GM12878 (cell line): Measurements from ENCODE around the gene ADARB1. TPM values are rescaled to one million over a fixed set of nuclear protein-coding genes. Genes with fewer than 3 reads are reported as not detected.

Source experiments
- ATAC-seq: fragments of 200-7000 bp; cut with Tn5 transposase; 3 replicates; pipeline ENCODE4 v1.9.1; 2020; ENCODE audit warnings: mild to moderate bottlenecking, moderate library complexity
- BruUV-seq: library from RNA; stranded (reverse); fragments of 400-500 nt; replicated peaks from 2 replicates; lab custom pipeline; 2021; lab: Mats Ljungman, UMichigan
- CTCF ChIA-PET: fragments of 300-600 bp; sonication (Branson Sonifier 250); formaldehyde crosslinking; extraction: SDS; loops from one replicate; lab custom pipeline; 2021; ENCODE audit warnings: inconsistent platforms; lab: Yijun Ruan, JAX
- POLR2A ChIA-PET: fragments of 350-600 bp; formaldehyde crosslinking; extraction: SDS; loops from one replicate; lab custom pipeline; 2021; ENCODE audit warnings: inconsistent platforms; lab: Charles Lee
- RAD21 ChIA-PET: fragments of 300-600 bp; sonication (Branson Sonifier 250); formaldehyde crosslinking; loops from one replicate; lab custom pipeline; 2023; ENCODE audit warnings: antibody characterized with exemption; ENCODE audit not compliant: unreplicated experiment; lab: Charles Lee
- SMC1A ChIA-PET: fragments of 300-600 bp; sonication (Branson Sonifier 250); formaldehyde crosslinking; loops from one replicate; lab custom pipeline; 2023; ENCODE audit not compliant: unreplicated experiment, uncharacterized antibody; lab: Charles Lee
- DNase-seq: peaks from one replicate; pipeline ENCODE4 v3.0.0-alpha.2; 2011; ENCODE audit warnings: low read depth, low spot score
- FAIRE-seq: peaks from 3 replicates; lab custom pipeline; 2011; peaks lifted over from hg19 to GRCh38; lab: Jason Lieb, UNC
- H2AFZ ChIP-seq: 2 replicates; pipeline ENCODE4 v1.6.0; 2011; ENCODE audit warnings: low read depth, low read length, control low read depth; ENCODE audit not compliant: control insufficient read depth
- H3K27ac ChIP-seq: 2 replicates; pipeline ENCODE4 v1.5.1; 2011; ENCODE audit warnings: control low read depth; ENCODE audit not compliant: control insufficient read depth, insufficient read depth
- H3K27me3 ChIP-seq, 2 experiments: replicated peaks in 1 of 2; 2 replicates each; pipeline versions ENCODE4 v1.6.0 to v1.6.1; 2011; ENCODE audit warnings: low read length in 1 of 2; ENCODE audit not compliant: control insufficient read depth in 2 of 2, insufficient read depth in 2 of 2
- H3K36me3 ChIP-seq, 2 experiments: 2 replicates each; pipeline ENCODE4 v1.5.1; 2011; ENCODE audit warnings: low read length in 1 of 2; ENCODE audit not compliant: control insufficient read depth in 2 of 2, insufficient read depth in 2 of 2
- H3K4me1 ChIP-seq: 2 replicates; pipeline ENCODE4 v1.6.1; 2011; ENCODE audit warnings: mild to moderate bottlenecking, low read length, moderate library complexity, mixed read lengths; ENCODE audit not compliant: control insufficient read depth, insufficient read depth
- H3K4me2 ChIP-seq: 2 replicates; pipeline ENCODE4 v1.6.0; 2011; ENCODE audit warnings: control low read depth; ENCODE audit not compliant: control insufficient read depth, insufficient read depth
- H3K4me3 ChIP-seq: fragments of 200-600 bp; sonication (generic); 2 replicates; pipeline ENCODE4 v1.5.1; 2016
- H3K79me2 ChIP-seq: 2 replicates; pipeline ENCODE4 v1.6.0; 2011; ENCODE audit warnings: low read length; ENCODE audit not compliant: control insufficient read depth, insufficient read depth
- H3K9ac ChIP-seq: 2 replicates; pipeline ENCODE4 v1.8.0; 2011; ENCODE audit warnings: low read length, control low read depth, mixed read lengths; ENCODE audit not compliant: control insufficient read depth, insufficient read depth
- H3K9me3 ChIP-seq: replicated peaks from 3 replicates; pipeline ENCODE4 v1.5.1; 2011; ENCODE audit warnings: mild to moderate bottlenecking, low read length; ENCODE audit not compliant: control insufficient read depth, insufficient read depth
- H4K20me1 ChIP-seq: 2 replicates; pipeline ENCODE4 v1.6.0; 2011; ENCODE audit not compliant: control insufficient read depth, insufficient read depth
- ATF7 ChIP-seq: fragments of 450-650 bp; IDR thresholded peaks from 2 replicates; pipeline ENCODE4 v1.6.1; 2016; ENCODE audit warnings: low read depth, mild to moderate bottlenecking
- DPF2 ChIP-seq: fragments of 450-650 bp; IDR thresholded peaks from 2 replicates; pipeline ENCODE4 v1.6.1; 2017; ENCODE audit warnings: mild to moderate bottlenecking
- E2F4 ChIP-seq: IDR thresholded peaks from 2 replicates; pipeline ENCODE4 v1.6.1; 2012; ENCODE audit warnings: low read depth, low read length, improper control_type of control experiment
- FOXM1 ChIP-seq: IDR thresholded peaks from 2 replicates; pipeline ENCODE4 v1.6.1; 2012; ENCODE audit warnings: low read depth, mild to moderate bottlenecking, inconsistent platforms, low read length, moderate library complexity
- GABPA ChIP-seq: IDR thresholded peaks from 2 replicates; pipeline ENCODE4 v1.6.1; 2014; ENCODE audit warnings: antibody characterized with exemption, low read depth, mild to moderate bottlenecking, inconsistent platforms
- GATAD2B ChIP-seq: fragments of 450-650 bp; conservative IDR thresholded peaks from 2 replicates; pipeline ENCODE4 v1.6.1; 2017; ENCODE audit warnings: low read depth, mild to moderate bottlenecking, moderate library complexity
- HDGF ChIP-seq: fragments of 450-650 bp; IDR thresholded peaks from 2 replicates; pipeline ENCODE4 v1.6.1; 2016; ENCODE audit warnings: antibody characterized with exemption
- IRF4 ChIP-seq: IDR thresholded peaks from 2 replicates; pipeline ENCODE4 v1.6.1; 2011; ENCODE audit warnings: low read depth, low read length
- KLF5 ChIP-seq: fragments of 450-650 bp; IDR thresholded peaks from 2 replicates; pipeline ENCODE4 v1.6.1; 2014; ENCODE audit warnings: mild to moderate bottlenecking; ENCODE audit not compliant: partially characterized antibody
- MAX ChIP-seq: IDR thresholded peaks from 2 replicates; pipeline ENCODE4 v1.6.1; 2012; ENCODE audit warnings: low read depth, low read length, improper control_type of control experiment
- NBN ChIP-seq: fragments of 450-650 bp; IDR thresholded peaks from 2 replicates; pipeline ENCODE4 v1.6.1; 2016
- PBX3 ChIP-seq: IDR thresholded peaks from 2 replicates; pipeline ENCODE4 v1.6.1; 2011; ENCODE audit warnings: mild to moderate bottlenecking, low read depth, low read length, moderate library complexity; ENCODE audit not compliant: insufficient replicate concordance
- ZBTB11 ChIP-seq: fragments of 450-650 bp; formaldehyde crosslinking; IDR thresholded peaks from 2 replicates; pipeline ENCODE4 v1.5.0; 2022; ENCODE audit warnings: mild to moderate bottlenecking, missing genetic modification characterization
- ZNF622 ChIP-seq: fragments of 450-650 bp; IDR thresholded peaks from 2 replicates; pipeline ENCODE4 v1.6.1; 2017; ENCODE audit warnings: mild to moderate bottlenecking, inconsistent platforms
- WGBS: methylation state at CpG from one replicate; pipeline ENCODE4 v1.1.6; 2016; ENCODE audit warnings: low lambda C conversion rate; ENCODE audit not compliant: insufficient replicate concordance, insufficient coverage; ENCODE audit errors: missing lambda C conversion rate; 5-methylcytosine and 5-hydroxymethylcytosine counted together
- in situ Hi-C: fragments of 300-500 bp; cut with MboI; formaldehyde crosslinking; loops from 9 replicates; pipeline ENCODE4 v1.14.3; 2018; ENCODE audit warnings: mixed read lengths
- intact Hi-C: fragments of 100-400 bp; cut with micrococcal nuclease; formaldehyde crosslinking; loops from one replicate; pipeline ENCODE4 v1.14.2; 2022; ENCODE audit not compliant: unreplicated experiment
- polyA plus RNA-seq, 11 experiments: library from polyadenylated mRNA; depleted of rRNA in 4 of 11; unstranded in 6 of 11; stranded (reverse) in 5 of 11; fragments of >200 nt; fragmentation: Nextera tagmentation in 4 of 11; fragmentation: Illumina TruSeq in 1 of 11; extraction: Ambion mirVana in 4 of 11; extraction: Trizol in 1 of 11; gene quantifications; 1 replicate in 1 of 11; 2 replicates in 10 of 11; pipeline versions ENCODE4 v1.2.1 to v1.2.3, GENCODE V29; 2011 to 2016; ENCODE audit warnings: inconsistent platforms in 2 of 11, missing spikeins in 2 of 11, low read depth in 1 of 11
- total RNA-seq, 4 experiments: library from RNA; depleted of rRNA in 3 of 4; stranded (reverse); fragments of >200 nt in 3 of 4; fragmentation: Illumina TruSeq in 1 of 4; extraction: Trizol in 1 of 4; gene quantifications; 2 replicates each; pipeline versions ENCODE4 v1.2.1 to v1.2.3, GENCODE V29; 2013 to 2021

Gene ADARB1
- total and polyA plus RNA-seq, 10 of the 15 experiments (the other 5 are each of a cell fraction or from before 2014, with no cell fraction given) = 5.7 to 61.7 (median 25.3) TPM

- ChIA-PET SMC1A (no interaction called here), RAD21 (interaction anchor here (0.9 kb wide), 1 partner anchor 72 kb away, joined by 3 read pairs; no protein-coding TSS in a partner anchor)
- BruUV-seq = no TSS peak
- Histone ChIP-seq H4K20me1 (no peaks in the 10 kb centered on the region), H3K36me3 (no peaks in the 10 kb centered on the region), H3K4me1 (no peaks in the 10 kb centered on the region; the same call in 1 of the 2 replicates), H3K9ac (no peak overlapping the region), H3K4me3 (no peak overlapping the region), H3K27me3 (no peaks in the 10 kb centered on the region; a peak in 1 of 4 replicates)
- WGBS = 48% methylated on average over 19 of the region's 19 CpGs
- no peak for DNase-seq
- TF ChIP-seq GATAD2B = no peak
- no peak for TF ChIP-seq NBN
- no peak for TF ChIP-seq FOXM1
- TF ChIP-seq IRF4 = no peak
- no peak for TF ChIP-seq PBX3
- no peak for TF ChIP-seq ATF7
- no peak for TF ChIP-seq ZNF622
- TF ChIP-seq E2F4 = no peak
- no peak for TF ChIP-seq ZBTB11 (CRISPR knock-in tag)
- TF ChIP-seq HDGF = no peak
- no peak for TF ChIP-seq KLF5
- no peak for TF ChIP-seq MAX
- TF ChIP-seq GABPA = no peak
- TF ChIP-seq DPF2 = no peak
- TF ChIP-seq, all 136 proteins: peak for 0
- CTCF ChIA-PET = interaction anchor here (0.6 to 1.5 kb wide), 2 partner anchors 72 to 510 kb away, joined by 3 to 4 read pairs; no protein-coding TSS in a partner anchor
- H2AFZ ChIP-seq = no peak overlapping the region
- H3K27ac ChIP-seq = no peak overlapping the region
- POLR2A ChIA-PET = interaction anchor here (1.1 kb wide), 1 partner anchor 216 kb away, joined by 3 read pairs; no protein-coding TSS in a partner anchor
- in situ Hi-C loops = no loop called here
- FAIRE-seq (no peak), ATAC-seq (no peak)
- no peaks in the 10 kb centered on the region for H3K79me2 ChIP-seq
- intact Hi-C loops = no loop called here
- H3K4me2 ChIP-seq = no peak overlapping the region
- no peaks in the 10 kb centered on the region for H3K9me3 ChIP-seq
Measured at GRCh38 chr21:45064618-45065399, 9.6 kb upstream of the ADARB1 start.
